Stimulated activated CD8-positive, alpha-beta memory T cell treated with anti-CD3 and anti-CD28 coated beads, Interleukin-2, amount 100 ng/mL, for 1 hour (primary cell): ENCODE data around the gene OCIAD1.
"Not testable (repeated sequence)": the region's sequence is repeated elsewhere in the genome, so short reads cannot be mapped to it uniquely, and the experiment has no call there.

ENCODE experiments used
- DNase-seq, 2 donors: peaks; one replicate each; pipeline ENCODE4 v3.0.0-alpha.2; 2020; ENCODE audit warnings: low read depth in 2 of 2

Gene OCIAD1

GRCh38 chr4:48830706-48831531 is at the start of gene OCIAD1:
Gene OCIAD1 (plus strand): TSS chr4:48831088. CDS start chr4:48832625, 1,537 bp downstream.
- DNase-seq: peak; percentile 89

- DNase-seq: no peak
These were observed 48.9 kb upstream of the OCIAD1 start for GRCh38 chr4:48781968-48782367.

GRCh38 chr4:48785302-48785701 is 45.6 kb upstream of the OCIAD1 start:
- no peak for DNase-seq

- DNase-seq: no peak
These were observed 44.3 kb upstream of the OCIAD1 start for GRCh38 chr4:48786549-48786948.

- DNase-seq: no peak
These were observed 43.8 kb upstream of the OCIAD1 start for GRCh38 chr4:48787056-48787455.

GRCh38 chr4:48790561-48790960 is 40.3 kb upstream of the OCIAD1 start:
- DNase-seq: no peak

- DNase-seq: no peak
These were observed 39.6 kb upstream of the OCIAD1 start for GRCh38 chr4:48791313-48791712.

- no peak for DNase-seq
These were observed 38.4 kb upstream of the OCIAD1 start for GRCh38 chr4:48792348-48793006.

- no peak for DNase-seq
These were observed 35.8 kb upstream of the OCIAD1 start for GRCh38 chr4:48795108-48795507.

GRCh38 chr4:48796191-48796926 is 34.5 kb upstream of the OCIAD1 start:
- DNase-seq: no peak

GRCh38 chr4:48796927-48797679 is 33.8 kb upstream of the OCIAD1 start:
- DNase-seq: no peak

GRCh38 chr4:48798117-48798516 is 32.8 kb upstream of the OCIAD1 start:
- no peak for DNase-seq

GRCh38 chr4:48799157-48799556 is 31.7 kb upstream of the OCIAD1 start:
- DNase-seq: no peak

GRCh38 chr4:48800155-48800554 is 30.7 kb upstream of the OCIAD1 start:
- not testable (repeated sequence) for DNase-seq

- no peak for DNase-seq
These were observed 29.7 kb upstream of the OCIAD1 start for GRCh38 chr4:48801016-48801715.

GRCh38 chr4:48804584-48805301 is 26.1 kb upstream of the OCIAD1 start:
- DNase-seq: no peak

GRCh38 chr4:48812866-48813265 is 18.0 kb upstream of the OCIAD1 start:
- DNase-seq: no peak

GRCh38 chr4:48813964-48814363 is 16.9 kb upstream of the OCIAD1 start:
- no peak for DNase-seq

GRCh38 chr4:48815483-48815882 is 15.4 kb upstream of the OCIAD1 start:
- DNase-seq: no peak

GRCh38 chr4:48816297-48816696 is 14.6 kb upstream of the OCIAD1 start:
- not testable (repeated sequence) for DNase-seq
